T-helper 17 cell (primary cell): ENCODE measurements around the gene SLIT3. TPM values are rescaled to one million over a fixed set of nuclear protein-coding genes. Genes with fewer than 3 reads are reported as not detected.

ENCODE experiments used
- ATAC-seq: fragments of 150-1000 bp; cut with Tn5 transposase; 2 replicates; pipeline ENCODE4 v1.10.0; 2021; ENCODE audit warnings: mild to moderate bottlenecking, moderate library complexity
- DNase-seq, 3 donors: peaks; one replicate each; pipeline versions ENCODE4 v3.0.0 to v3.0.0-alpha.2; 2020 to 2021
- H3K9me3 ChIP-seq: one replicate; pipeline ENCODE4 v1.7.0; 2013; ENCODE audit warnings: low read length, mild to moderate bottlenecking; ENCODE audit not compliant: control insufficient read depth, poor library complexity, severe bottlenecking
- H3K27ac Mint-ChIP-seq: one replicate; pipeline ENCODE4 v1.8.0; 2022; ENCODE audit warnings: mild to moderate bottlenecking, moderate library complexity, mixed read lengths
- H3K27me3 Mint-ChIP-seq: one replicate; pipeline ENCODE4 v1.8.0; 2022; ENCODE audit warnings: mixed read lengths
- H3K36me3 Mint-ChIP-seq: one replicate; pipeline ENCODE4 v1.8.0; 2022; ENCODE audit warnings: low read depth, mixed read lengths
- H3K4me1 Mint-ChIP-seq: one replicate; pipeline ENCODE4 v1.8.0; 2022; ENCODE audit warnings: mild to moderate bottlenecking, mixed read lengths
- H3K4me3 Mint-ChIP-seq: one replicate; pipeline ENCODE4 v1.8.0; 2022; ENCODE audit warnings: mild to moderate bottlenecking, moderate library complexity, mixed read lengths
- total RNA-seq, 4 donors: library from RNA in 2 of 4; stranded (reverse) in 2 of 4; gene quantifications; one replicate each; pipeline ENCODE4 v1.2.3 and lab custom pipeline; 2022 to 2026

Gene SLIT3
- total RNA-seq, 2 donors from 2014 or later, result not detected

- DNase-seq, result no peak
- ATAC-seq, result no peak
- Mint-ChIP-seq H3K27me3 (peaks cover 65% of the 10 kb centered on the region), H3K4me3 (no peak overlapping the region), H3K36me3 (no peaks in the 10 kb centered on the region), H3K4me1 (no peaks in the 10 kb centered on the region), H3K27ac (no peak overlapping the region)
- no peaks in the 10 kb centered on the region for H3K9me3 ChIP-seq
Measured at GRCh38 chr5:169011451-169011850, 289.5 kb downstream of the SLIT3 start.

GRCh38 chr5:169011009-169011408, 289.9 kb downstream of the SLIT3 start:
- Mint-ChIP-seq H3K36me3 (no peaks in the 10 kb centered on the region), H3K4me1 (no peaks in the 10 kb centered on the region), H3K4me3 (no peak overlapping the region), H3K27me3 (peaks cover 64% of the 10 kb centered on the region), H3K27ac (no peak overlapping the region)
- DNase-seq (no peak), ATAC-seq (no peak)
- H3K9me3 ChIP-seq, result no peaks in the 10 kb centered on the region

- H3K27me3 Mint-ChIP-seq, result peaks cover 58% of the 10 kb centered on the region
- no peaks in the 10 kb centered on the region for H3K36me3 Mint-ChIP-seq
- no peak overlapping the region for H3K4me3 Mint-ChIP-seq
- ATAC-seq (no peak), DNase-seq (no peak)
- H3K9me3 ChIP-seq, result no peaks in the 10 kb centered on the region
- no peaks in the 10 kb centered on the region for H3K4me1 Mint-ChIP-seq
- no peak overlapping the region for H3K27ac Mint-ChIP-seq
Measured at GRCh38 chr5:169009123-169009522, 291.8 kb downstream of the SLIT3 start.

GRCh38 chr5:169006842-169007790, 293.8 kb downstream of the SLIT3 start:
- Mint-ChIP-seq H3K27me3 (peaks cover 52% of the 10 kb centered on the region), H3K27ac (no peak overlapping the region), H3K4me3 (no peak overlapping the region), H3K36me3 (no peaks in the 10 kb centered on the region), H3K4me1 (peaks cover 2% of the 10 kb centered on the region)
- DNase-seq (no peak), ATAC-seq (no peak)
- H3K9me3 ChIP-seq, result no peaks in the 10 kb centered on the region

GRCh38 chr5:169004551-169004950, 296.4 kb downstream of the SLIT3 start:
- H3K27ac Mint-ChIP-seq, result no peak overlapping the region
- no peak overlapping the region for H3K4me3 Mint-ChIP-seq
- H3K36me3 Mint-ChIP-seq, result no peaks in the 10 kb centered on the region
- H3K4me1 Mint-ChIP-seq, result peaks cover 2% of the 10 kb centered on the region
- ATAC-seq (no peak), DNase-seq (no peak)
- peaks cover 46% of the 10 kb centered on the region for H3K27me3 Mint-ChIP-seq
- no peaks in the 10 kb centered on the region for H3K9me3 ChIP-seq

GRCh38 chr5:169003721-169004541, 297.0 kb downstream of the SLIT3 start:
- H3K4me3 Mint-ChIP-seq, result no peak overlapping the region

GRCh38 chr5:169002953-169003555, 297.9 kb downstream of the SLIT3 start:
- no peak for ATAC-seq
- H3K27me3 Mint-ChIP-seq, result peaks cover 38% of the 10 kb centered on the region
- no peak overlapping the region for H3K27ac Mint-ChIP-seq
- H3K9me3 ChIP-seq, result no peaks in the 10 kb centered on the region
- H3K4me3 Mint-ChIP-seq, result no peak overlapping the region
- no peak for DNase-seq
- peaks cover 2% of the 10 kb centered on the region for H3K4me1 Mint-ChIP-seq
- no peaks in the 10 kb centered on the region for H3K36me3 Mint-ChIP-seq

More at GRCh38 chr5:169003721-169004541, 297.0 kb downstream of the SLIT3 start:
- no peak for ATAC-seq
- no peak for DNase-seq
- no peaks in the 10 kb centered on the region for H3K9me3 ChIP-seq
- H3K36me3 Mint-ChIP-seq, result no peaks in the 10 kb centered on the region
- H3K4me1 Mint-ChIP-seq, result peaks cover 2% of the 10 kb centered on the region
- H3K27me3 Mint-ChIP-seq, result peaks cover 40% of the 10 kb centered on the region
- H3K27ac Mint-ChIP-seq, result no peak overlapping the region

GRCh38 chr5:169001394-169001793, 299.5 kb downstream of the SLIT3 start:
- no peaks in the 10 kb centered on the region for H3K9me3 ChIP-seq
- no peak for DNase-seq
- no peak overlapping the region for H3K4me3 Mint-ChIP-seq
- H3K27me3 Mint-ChIP-seq, result peaks cover 49% of the 10 kb centered on the region
- no peak overlapping the region for H3K27ac Mint-ChIP-seq
- ATAC-seq, result no peak
- H3K4me1 Mint-ChIP-seq, result peaks cover 2% of the 10 kb centered on the region
- no peaks in the 10 kb centered on the region for H3K36me3 Mint-ChIP-seq

GRCh38 chr5:168995024-168995423, 305.9 kb downstream of the SLIT3 start:
- H3K27ac Mint-ChIP-seq, result no peak overlapping the region

GRCh38 chr5:168992687-168993086, 308.3 kb downstream of the SLIT3 start:
- no peaks in the 10 kb centered on the region for H3K9me3 ChIP-seq
- Mint-ChIP-seq H3K36me3 (no peaks in the 10 kb centered on the region), H3K4me1 (no peaks in the 10 kb centered on the region), H3K4me3 (no peak overlapping the region), H3K27ac (no peak overlapping the region), H3K27me3 (peaks cover 43% of the 10 kb centered on the region)
- DNase-seq, result no peak
- no peak for ATAC-seq

More at GRCh38 chr5:168995024-168995423, 305.9 kb downstream of the SLIT3 start:
- Mint-ChIP-seq H3K27me3 (peaks cover 33% of the 10 kb centered on the region), H3K4me3 (no peak overlapping the region), H3K36me3 (no peaks in the 10 kb centered on the region), H3K4me1 (no peaks in the 10 kb centered on the region)
- no peak for DNase-seq
- no peak for ATAC-seq
- H3K9me3 ChIP-seq, result no peaks in the 10 kb centered on the region

GRCh38 chr5:168992016-168992415, 308.9 kb downstream of the SLIT3 start:
- no peak for DNase-seq
- Mint-ChIP-seq H3K36me3 (peaks cover 2% of the 10 kb centered on the region), H3K27ac (no peak overlapping the region), H3K4me3 (no peak overlapping the region), H3K4me1 (no peaks in the 10 kb centered on the region), H3K27me3 (peaks cover 44% of the 10 kb centered on the region)
- ATAC-seq, result no peak
- H3K9me3 ChIP-seq, result no peaks in the 10 kb centered on the region

- peaks cover 44% of the 10 kb centered on the region for H3K27me3 Mint-ChIP-seq
- no peaks in the 10 kb centered on the region for H3K4me1 Mint-ChIP-seq
- no peaks in the 10 kb centered on the region for H3K9me3 ChIP-seq
- no peak overlapping the region for H3K27ac Mint-ChIP-seq
- ATAC-seq, result no peak
- DNase-seq, result no peak
- H3K4me3 Mint-ChIP-seq, result no peak overlapping the region
- peaks cover 2% of the 10 kb centered on the region for H3K36me3 Mint-ChIP-seq
Measured at GRCh38 chr5:168991311-168991710, 309.6 kb downstream of the SLIT3 start.

GRCh38 chr5:168990679-168991078, 310.3 kb downstream of the SLIT3 start:
- ATAC-seq, result no peak
- no peak overlapping the region for H3K27ac Mint-ChIP-seq

More at GRCh38 chr5:168990679-168991078, 310.3 kb downstream of the SLIT3 start:
- Mint-ChIP-seq H3K4me1 (no peaks in the 10 kb centered on the region), H3K27me3 (peaks cover 51% of the 10 kb centered on the region), H3K4me3 (no peak overlapping the region), H3K36me3 (peaks cover 2% of the 10 kb centered on the region)
- no peaks in the 10 kb centered on the region for H3K9me3 ChIP-seq
- no peak for DNase-seq
